Measurements from ENCODE around the gene ALCAM.

- TF ChIP-seq, protein P1, sequence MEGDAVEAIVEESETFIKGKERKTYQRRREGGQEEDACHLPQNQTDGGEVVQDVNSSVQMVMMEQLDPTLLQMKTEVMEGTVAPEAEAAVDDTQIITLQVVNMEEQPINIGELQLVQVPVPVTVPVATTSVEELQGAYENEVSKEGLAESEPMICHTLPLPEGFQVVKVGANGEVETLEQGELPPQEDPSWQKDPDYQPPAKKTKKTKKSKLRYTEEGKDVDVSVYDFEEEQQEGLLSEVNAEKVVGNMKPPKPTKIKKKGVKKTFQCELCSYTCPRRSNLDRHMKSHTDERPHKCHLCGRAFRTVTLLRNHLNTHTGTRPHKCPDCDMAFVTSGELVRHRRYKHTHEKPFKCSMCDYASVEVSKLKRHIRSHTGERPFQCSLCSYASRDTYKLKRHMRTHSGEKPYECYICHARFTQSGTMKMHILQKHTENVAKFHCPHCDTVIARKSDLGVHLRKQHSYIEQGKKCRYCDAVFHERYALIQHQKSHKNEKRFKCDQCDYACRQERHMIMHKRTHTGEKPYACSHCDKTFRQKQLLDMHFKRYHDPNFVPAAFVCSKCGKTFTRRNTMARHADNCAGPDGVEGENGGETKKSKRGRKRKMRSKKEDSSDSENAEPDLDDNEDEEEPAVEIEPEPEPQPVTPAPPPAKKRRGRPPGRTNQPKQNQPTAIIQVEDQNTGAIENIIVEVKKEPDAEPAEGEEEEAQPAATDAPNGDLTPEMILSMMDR (conservative IDR thresholded peaks at IDR 0.05 in 1 of 2, IDR thresholded peaks at IDR 0.05 in 1 of 2; ENCODE audit: low read depth in 1 of 2, low read length in 2 of 2) = no peak
- TF ChIP-seq EZH2 (IDR thresholded peaks at IDR 0.05; ENCODE audit: low read length, missing control alignments) = no peak
Measured at GRCh38 chr3:105322570-105323273, 44.0 kb upstream of the ALCAM start.
